IMR-90 (cell line): ENCODE results near the gene UBAC1. TPM values are rescaled to one million over a fixed set of nuclear protein-coding genes. Genes with fewer than 3 reads are reported as not detected.
A peak's percentile ranks its signal among the peaks of the same experiment; 100 is the strongest.

Source experiments
- ATAC-seq: fragments of 200-7000 bp; cut with Tn5 transposase; 2 replicates; pipeline ENCODE4 v1.9.1; 2020; ENCODE audit warnings: low read depth, mild to moderate bottlenecking, moderate library complexity
- BruUV-seq: library from RNA; stranded (reverse); fragments of 400-500 nt; replicated peaks from 2 replicates; lab custom pipeline; 2021; lab: Mats Ljungman, UMichigan
- CTCF ChIA-PET: fragments of 300-600 bp; formaldehyde crosslinking; extraction: SDS; loops from one replicate; lab custom pipeline; 2021; ENCODE audit warnings: antibody characterized with exemption; lab: Yijun Ruan, JAX
- POLR2A ChIA-PET: fragments of 300-600 bp; sonication (Branson Sonifier 250); formaldehyde crosslinking; loops from one replicate; lab custom pipeline; 2022; ENCODE audit warnings: antibody characterized with exemption; ENCODE audit not compliant: unreplicated experiment; lab: Charles Lee
- DNase-seq: peaks from one replicate; pipeline ENCODE4 v3.0.0; 2013
- H2AFZ ChIP-seq: replicated peaks from 2 replicates; pipeline ENCODE3; 2013; ENCODE audit warnings: low read length, mild to moderate bottlenecking; ENCODE audit not compliant: poor library complexity
- H2AK5ac ChIP-seq: 2 replicates; pipeline ENCODE4 v1.6.1; 2013; ENCODE audit warnings: low read depth, low read length, inconsistent platforms
- H2AK9ac ChIP-seq: replicated peaks from 2 replicates; pipeline ENCODE3; 2013; ENCODE audit warnings: mild to moderate bottlenecking, low read depth, low read length, moderate library complexity; ENCODE audit not compliant: poor library complexity
- H2BK120ac ChIP-seq: 2 replicates; pipeline ENCODE4 v1.6.1; 2013; ENCODE audit warnings: low read depth, low read length, inconsistent platforms
- H2BK15ac ChIP-seq: 3 replicates; pipeline ENCODE4 v1.6.1; 2013; ENCODE audit warnings: low read depth, low read length, inconsistent platforms
- H2BK20ac ChIP-seq: 2 replicates; pipeline ENCODE4 v1.6.1; 2013; ENCODE audit warnings: low read depth, mild to moderate bottlenecking, inconsistent platforms, low read length, moderate library complexity
- H2BK5ac ChIP-seq: 2 replicates; pipeline ENCODE4 v1.6.1; 2013; ENCODE audit warnings: mild to moderate bottlenecking, low read depth, low read length, inconsistent platforms; ENCODE audit not compliant: poor library complexity, severe bottlenecking
- H3K14ac ChIP-seq: replicated peaks from 2 replicates; pipeline ENCODE4 v1.6.1; 2013; ENCODE audit warnings: low read depth, low read length, inconsistent platforms
- H3K18ac ChIP-seq: 2 replicates; pipeline ENCODE4 v1.6.1; 2013; ENCODE audit warnings: low read depth, low read length, control low read depth
- H3K23ac ChIP-seq: 2 replicates; pipeline ENCODE4 v1.6.1; 2013; ENCODE audit warnings: low read depth, low read length, inconsistent platforms
- H3K27ac ChIP-seq: 2 replicates; pipeline ENCODE4 v1.5.1; 2013; ENCODE audit warnings: mild to moderate bottlenecking, control low read depth, low read length; ENCODE audit not compliant: insufficient read depth
- H3K27me3 ChIP-seq: 2 replicates; pipeline ENCODE4 v1.6.1; 2013; ENCODE audit warnings: low read length; ENCODE audit not compliant: control insufficient read depth, insufficient read depth
- H3K36me3 ChIP-seq: 2 replicates; pipeline ENCODE4 v1.6.1; 2013; ENCODE audit warnings: low read length, mixed read lengths; ENCODE audit not compliant: control insufficient read depth, insufficient read depth
- H3K4ac ChIP-seq: 2 replicates; pipeline ENCODE4 v1.6.1; 2013; ENCODE audit warnings: low read depth, low read length, inconsistent platforms
- H3K4me1 ChIP-seq: 2 replicates; pipeline ENCODE4 v1.6.1; 2013; ENCODE audit warnings: low read length, mixed read lengths; ENCODE audit not compliant: control insufficient read depth, insufficient read depth
- H3K4me2 ChIP-seq: 2 replicates; pipeline ENCODE4 v1.6.1; 2013; ENCODE audit warnings: low read depth, mild to moderate bottlenecking, control low read depth, low read length, moderate library complexity
- H3K4me3 ChIP-seq: 2 replicates; pipeline ENCODE4 v1.5.1; 2013; ENCODE audit warnings: low read depth, mild to moderate bottlenecking, control low read depth, low read length, moderate library complexity; ENCODE audit not compliant: insufficient read depth
- H3K56ac ChIP-seq: 2 replicates; pipeline ENCODE4 v1.6.1; 2013; ENCODE audit warnings: low read length, inconsistent platforms; ENCODE audit not compliant: insufficient read depth; ENCODE audit errors: extremely low read depth
- H3K79me1 ChIP-seq, 2 experiments: 2 replicates each; pipeline ENCODE4 v1.6.1; 2013; ENCODE audit warnings: low read length in 2 of 2, inconsistent platforms in 1 of 2, low read depth in 1 of 2
- H3K9ac ChIP-seq: 2 replicates; pipeline ENCODE4 v1.6.1; 2013; ENCODE audit warnings: low read depth, low read length, control low read depth
- H3K9me1 ChIP-seq: 2 replicates; pipeline ENCODE4 v1.6.1; 2013; ENCODE audit warnings: low read length, inconsistent platforms; ENCODE audit not compliant: insufficient read depth
- H3K9me3 ChIP-seq: 2 replicates; pipeline ENCODE4 v1.6.1; 2013; ENCODE audit warnings: low read length; ENCODE audit not compliant: control insufficient read depth, insufficient read depth
- H4K20me1 ChIP-seq: 2 replicates; pipeline ENCODE4 v1.6.1; 2013; ENCODE audit warnings: low read length, inconsistent platforms; ENCODE audit not compliant: insufficient read depth
- H4K5ac ChIP-seq: 2 replicates; pipeline ENCODE4 v1.6.1; 2013; ENCODE audit warnings: mild to moderate bottlenecking, low read depth, low read length, control low read depth
- H4K8ac ChIP-seq, 2 experiments: 2 replicates each; pipeline ENCODE4 v1.6.1; 2013; ENCODE audit warnings: low read depth in 2 of 2, low read length in 2 of 2, control low read depth in 1 of 2, inconsistent platforms in 1 of 2
- H4K91ac ChIP-seq: 2 replicates; pipeline ENCODE4 v1.6.1; 2013; ENCODE audit warnings: low read depth, low read length, inconsistent platforms; ENCODE audit not compliant: insufficient read depth
- CEBPB ChIP-seq: IDR thresholded peaks from 2 replicates; pipeline ENCODE4 v1.6.1; 2012; ENCODE audit warnings: low read depth, low read length, improper control_type of control experiment
- CTCF ChIP-seq: conservative IDR thresholded peaks from 2 replicates; pipeline ENCODE4 v1.5.1; 2012; ENCODE audit warnings: mild to moderate bottlenecking, low read depth, low read length, improper control_type of control experiment
- ELK1 ChIP-seq: fragments of 150-350 bp; IDR thresholded peaks from 2 replicates; pipeline ENCODE4 v1.6.1; 2016; ENCODE audit warnings: low read depth, mild to moderate bottlenecking, low read length, moderate library complexity, borderline replicate concordance
- FOS ChIP-seq: fragments of 150-350 bp; IDR thresholded peaks from 2 replicates; pipeline ENCODE4 v1.6.1; 2016; ENCODE audit warnings: low read depth, low read length
- MAFK ChIP-seq: IDR thresholded peaks from 2 replicates; pipeline ENCODE4 v1.6.1; 2012; ENCODE audit warnings: low read depth, low read length, improper control_type of control experiment
- MXI1 ChIP-seq: IDR thresholded peaks from 2 replicates; pipeline ENCODE4 v1.6.1; 2012; ENCODE audit warnings: low read depth, mild to moderate bottlenecking, low read length, moderate library complexity, borderline replicate concordance
- NFE2L2 ChIP-seq: fragments of 150-350 bp; IDR thresholded peaks from 2 replicates; pipeline ENCODE4 v1.6.1; 2016; ENCODE audit warnings: low read depth, mild to moderate bottlenecking, low read length
- POLR2A ChIP-seq: IDR thresholded peaks from 2 replicates; pipeline ENCODE4 v1.6.1; 2012; ENCODE audit warnings: mild to moderate bottlenecking, low read depth, low read length
- RFX5 ChIP-seq: IDR thresholded peaks from 2 replicates; pipeline ENCODE4 v1.8.0; 2012; ENCODE audit warnings: low read depth, mild to moderate bottlenecking, low read length, moderate library complexity
- USF2 ChIP-seq: fragments of 150-350 bp; IDR thresholded peaks from 2 replicates; pipeline ENCODE4 v1.6.1; 2017; ENCODE audit warnings: mild to moderate bottlenecking, antibody characterized with exemption, low read length, low read depth
- WGBS, 2 experiments: methylation state at CpG; one replicate each; pipeline versions ENCODE4 v1.1.5 to v1.1.7; 2013; ENCODE audit warnings: missing lambda C conversion rate in 2 of 2; ENCODE audit not compliant: insufficient read length in 1 of 2; ENCODE audit errors: extremely low coverage in 2 of 2; 5-methylcytosine and 5-hydroxymethylcytosine counted together
- dilution Hi-C: fragments of 300-500 bp; cut with HindIII; formaldehyde crosslinking; loops from one replicate; pipeline ENCODE4 v1.14.3; 2018; ENCODE audit warnings: low sequenced_read_pairs; ENCODE audit not compliant: unreplicated experiment
- in situ Hi-C: fragments of 300-500 bp; cut with MboI; formaldehyde crosslinking; loops from 3 replicates; pipeline ENCODE4 v1.14.3; 2019; ENCODE audit warnings: low sequenced_read_pairs, inconsistent platforms, mixed read lengths
- intact Hi-C: fragments of 100-400 bp; cut with micrococcal nuclease; formaldehyde crosslinking; loops from 2 replicates; pipeline ENCODE4 v1.10.0; 2022
- polyA plus RNA-seq, 3 experiments: library from polyadenylated mRNA; depleted of rRNA; stranded (reverse); fragments of >200 nt; gene quantifications; 2 replicates each; pipeline ENCODE4 v1.2.3, GENCODE V29; 2012; ENCODE audit warnings: low replicate concordance in 1 of 3
- total RNA-seq: library from RNA; depleted of rRNA; stranded (reverse); fragments of >200 nt; gene quantifications from 2 replicates; pipeline ENCODE4 v1.2.3, GENCODE V29; 2012

Gene UBAC1
- total and polyA plus RNA-seq, 2 of the 4 experiments (the other 2 are of a cell fraction), result 25.3 to 33.9 TPM

- no peak for TF ChIP-seq MXI1
Measured at GRCh38 chr9:135995816-135996215, 34.6 kb upstream of the UBAC1 start (continued).

- Histone ChIP-seq H4K8ac (no peak overlapping the region), H3K27me3 (no peaks in the 10 kb centered on the region), H2AFZ (no peak overlapping the region), H2AK5ac (peak overlapping the region; percentile 27; the same call in 1 of the 2 replicates), H3K79me1 (0 out of 4 replicates have a peak, but pooled peaks cover 0 to 3% of the 10 kb centered on the region in 2 experiments), H3K56ac (no peak overlapping the region), H3K4ac (no peak overlapping the region; the same call in 1 of the 2 replicates), H4K20me1 (no peaks in the 10 kb centered on the region), H3K36me3 (no peaks in the 10 kb centered on the region), H2BK20ac (no peak overlapping the region), H2BK15ac (no peak overlapping the region), H3K18ac (no peak overlapping the region), H2BK5ac (no peak overlapping the region), H3K4me3 (no peak overlapping the region), H2AK9ac (no peak overlapping the region), H3K4me2 (no peak overlapping the region), H3K27ac (no peak overlapping the region), H3K9me1 (no peaks in the 10 kb centered on the region), H3K4me1 (peaks cover 21% of the 10 kb centered on the region), H3K23ac (no peak overlapping the region), H4K5ac (no peak overlapping the region), H3K9me3 (no peaks in the 10 kb centered on the region), H4K91ac (no peak overlapping the region), H3K9ac (no peak overlapping the region), H3K14ac (no peak overlapping the region), H2BK120ac (no peak overlapping the region)
- intact Hi-C loops (no loop called here), in situ Hi-C loops (no loop called here), dilution Hi-C loops (no loop called here)
- ATAC-seq, result no peak
- no peak for DNase-seq
- TF ChIP-seq POLR2A (no peak), FOS (no peak), USF2 (peak; percentile 40; the same call in 1 of the 2 replicates), CEBPB (peak; percentile 67), MAFK (no peak), MXI1 (no peak), NFE2L2 (no peak), RFX5 (no peak), ELK1 (no peak), CTCF (no peak)
- CTCF ChIA-PET, result no interaction called here
- WGBS, 2 experiments, result 97% methylated on average over 6 of the region's 20 CpGs; no CpG with 5 or more reads in 1 of the 2 experiments
- POLR2A ChIA-PET, result no interaction called here
- BruUV-seq, result no TSS peak
Measured at GRCh38 chr9:135994501-135995192, 33.5 kb upstream of the UBAC1 start.
